ENCODE measurements around the gene NAALADL1. TPM values are rescaled to one million over a fixed set of nuclear protein-coding genes. Genes with fewer than 3 reads are reported as not detected.

Gene NAALADL1
- total RNA-seq, 1 experiment from 2014 or later: not detected

DNA sequence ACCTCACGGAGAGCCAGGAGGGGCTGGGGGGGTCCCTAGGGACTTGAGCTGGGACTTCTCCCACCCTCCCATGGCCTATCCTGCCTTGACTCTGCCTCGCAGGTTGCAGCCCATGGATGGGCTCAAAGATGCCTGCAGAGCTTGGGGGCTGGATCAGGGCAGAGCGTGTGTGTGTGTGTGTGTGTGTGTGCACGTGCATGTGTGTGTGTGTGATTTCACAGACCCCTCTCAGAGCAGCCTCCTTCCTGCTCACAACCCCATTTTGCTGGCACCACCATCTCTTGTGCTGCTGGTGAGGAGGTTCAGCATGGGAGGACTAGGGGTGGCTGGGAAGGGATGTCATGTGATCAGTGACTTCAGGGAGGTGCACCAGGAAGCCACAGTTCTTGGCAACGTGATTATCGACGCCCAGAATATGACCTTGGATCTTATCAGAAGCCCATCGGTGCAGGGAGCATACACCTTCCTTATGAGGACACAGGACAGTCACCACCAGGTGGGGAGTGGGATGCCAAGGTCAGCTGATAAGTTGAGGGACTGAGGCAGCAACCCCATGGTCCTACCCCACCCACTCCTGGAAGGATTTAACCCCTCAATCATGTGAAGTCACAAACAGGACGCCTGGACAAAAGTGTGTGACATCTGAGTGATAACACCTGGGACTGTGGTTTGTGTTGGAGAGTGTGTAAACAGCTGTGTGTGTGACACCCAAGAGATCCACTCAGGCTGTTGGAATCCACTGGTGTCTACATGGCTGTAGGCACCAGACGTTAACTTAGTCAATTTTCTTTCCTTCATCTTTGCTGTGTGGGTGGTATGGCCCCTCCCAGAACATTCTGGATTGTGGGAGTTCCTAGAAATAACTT lies 1.8 kb upstream of the NAALADL1 start:
- BruUV-seq (replicated peaks): no TSS peak
- POLR2A ChIA-PET: no interaction called here
- H3K9me3 ChIP-seq (ENCODE audit: control insufficient read depth in 1 of 2, insufficient read depth in 1 of 2, low read depth in 1 of 2, low read length in 2 of 2): no peaks in the 10 kb centered on the region
- no peak overlapping the region for H3K27ac ChIP-seq (ENCODE audit: low read depth, low read length)
- H3K4me2 ChIP-seq (ENCODE audit: low read length): no peak overlapping the region
- CTCF ChIA-PET: no interaction called here
- no peaks in the 10 kb centered on the region for H3K27me3 ChIP-seq (ENCODE audit: insufficient read depth, low read length)
- H4K20me1 ChIP-seq (ENCODE audit: insufficient read depth): no peaks in the 10 kb centered on the region
- H3K9ac ChIP-seq (ENCODE audit: low read length): no peak overlapping the region
- H3K9me2 ChIP-seq (ENCODE audit: insufficient read depth): no peaks in the 10 kb centered on the region
- no peaks in the 10 kb centered on the region for H3K36me3 ChIP-seq (ENCODE audit: control insufficient read depth in 1 of 2, insufficient read depth in 2 of 2, low read length in 2 of 2)
- no peaks in the 10 kb centered on the region for H3K79me2 ChIP-seq (ENCODE audit: insufficient read depth, low read length)
- ATAC-seq: no peak
- TF ChIP-seq, protein P1, sequence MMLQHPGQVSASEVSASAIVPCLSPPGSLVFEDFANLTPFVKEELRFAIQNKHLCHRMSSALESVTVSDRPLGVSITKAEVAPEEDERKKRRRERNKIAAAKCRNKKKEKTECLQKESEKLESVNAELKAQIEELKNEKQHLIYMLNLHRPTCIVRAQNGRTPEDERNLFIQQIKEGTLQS (IDR thresholded peaks at IDR 0.05): no peak
- TF ChIP-seq ZFX (IDR thresholded peaks at IDR 0.05): no peak
- TF ChIP-seq, protein P2, sequence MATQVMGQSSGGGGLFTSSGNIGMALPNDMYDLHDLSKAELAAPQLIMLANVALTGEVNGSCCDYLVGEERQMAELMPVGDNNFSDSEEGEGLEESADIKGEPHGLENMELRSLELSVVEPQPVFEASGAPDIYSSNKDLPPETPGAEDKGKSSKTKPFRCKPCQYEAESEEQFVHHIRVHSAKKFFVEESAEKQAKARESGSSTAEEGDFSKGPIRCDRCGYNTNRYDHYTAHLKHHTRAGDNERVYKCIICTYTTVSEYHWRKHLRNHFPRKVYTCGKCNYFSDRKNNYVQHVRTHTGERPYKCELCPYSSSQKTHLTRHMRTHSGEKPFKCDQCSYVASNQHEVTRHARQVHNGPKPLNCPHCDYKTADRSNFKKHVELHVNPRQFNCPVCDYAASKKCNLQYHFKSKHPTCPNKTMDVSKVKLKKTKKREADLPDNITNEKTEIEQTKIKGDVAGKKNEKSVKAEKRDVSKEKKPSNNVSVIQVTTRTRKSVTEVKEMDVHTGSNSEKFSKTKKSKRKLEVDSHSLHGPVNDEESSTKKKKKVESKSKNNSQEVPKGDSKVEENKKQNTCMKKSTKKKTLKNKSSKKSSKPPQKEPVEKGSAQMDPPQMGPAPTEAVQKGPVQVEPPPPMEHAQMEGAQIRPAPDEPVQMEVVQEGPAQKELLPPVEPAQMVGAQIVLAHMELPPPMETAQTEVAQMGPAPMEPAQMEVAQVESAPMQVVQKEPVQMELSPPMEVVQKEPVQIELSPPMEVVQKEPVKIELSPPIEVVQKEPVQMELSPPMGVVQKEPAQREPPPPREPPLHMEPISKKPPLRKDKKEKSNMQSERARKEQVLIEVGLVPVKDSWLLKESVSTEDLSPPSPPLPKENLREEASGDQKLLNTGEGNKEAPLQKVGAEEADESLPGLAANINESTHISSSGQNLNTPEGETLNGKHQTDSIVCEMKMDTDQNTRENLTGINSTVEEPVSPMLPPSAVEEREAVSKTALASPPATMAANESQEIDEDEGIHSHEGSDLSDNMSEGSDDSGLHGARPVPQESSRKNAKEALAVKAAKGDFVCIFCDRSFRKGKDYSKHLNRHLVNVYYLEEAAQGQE (IDR thresholded peaks at IDR 0.05; ENCODE audit: low read depth): no peak
- RAD21 ChIA-PET (ENCODE audit: low non-redundant PET in 1 of 2, low total read pairs in 2 of 2, uncharacterized antibody in 2 of 2, unreplicated experiment in 2 of 2): no interaction called here
- H2AFZ ChIP-seq (ENCODE audit: low read depth, low read length, poor library complexity, severe bottlenecking): no peak overlapping the region
- intact Hi-C loops (cut with micrococcal nuclease): no loop called here
- DNase-seq (ENCODE audit: low read depth, low spot score): no peak
- H3K4me3 ChIP-seq (replicated peaks in 1 of 2; ENCODE audit: low read depth in 1 of 2, low read length in 2 of 2): no peak overlapping the region
- no peaks in the 10 kb centered on the region for H3K4me1 ChIP-seq (ENCODE audit: control insufficient read depth in 1 of 2, insufficient read depth in 2 of 2, low read length in 2 of 2)

DNA sequence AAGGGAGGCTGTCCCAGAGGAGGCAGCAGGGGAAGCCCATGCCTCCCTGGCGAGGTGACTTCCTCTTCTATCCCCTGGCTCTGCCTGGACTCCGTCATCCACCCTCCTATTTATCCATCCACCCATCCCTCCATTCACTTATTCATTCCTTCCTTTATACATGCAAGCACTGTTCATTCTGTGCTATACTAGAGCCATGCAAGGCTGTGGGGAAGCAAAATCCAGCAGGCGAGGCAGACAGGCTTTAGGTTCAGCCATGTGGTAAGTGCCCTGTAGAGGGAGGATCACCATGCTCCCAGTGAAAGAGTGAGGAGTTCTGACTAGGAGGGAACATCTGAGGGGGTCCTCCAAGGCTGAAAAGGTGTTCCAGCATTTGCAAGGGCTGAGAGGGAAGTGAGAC lies 1.2 kb upstream of the NAALADL1 start:
- DNase-seq (ENCODE audit: low read depth, low spot score) (no peak), ATAC-seq (no peak)
- H3K4me1 ChIP-seq (ENCODE audit: control insufficient read depth in 1 of 2, insufficient read depth in 2 of 2, low read length in 2 of 2): no peaks in the 10 kb centered on the region
- H3K9me3 ChIP-seq (ENCODE audit: control insufficient read depth in 1 of 2, insufficient read depth in 1 of 2, low read depth in 1 of 2, low read length in 2 of 2): no peaks in the 10 kb centered on the region
- intact Hi-C loops (cut with micrococcal nuclease): no loop called here
- H4K20me1 ChIP-seq (ENCODE audit: insufficient read depth): no peaks in the 10 kb centered on the region
- H3K27me3 ChIP-seq (ENCODE audit: insufficient read depth, low read length): no peaks in the 10 kb centered on the region
- TF ChIP-seq POLR2AphosphoS5 (IDR thresholded peaks at IDR 0.05; ENCODE audit: low read depth, low read length) (no peak), ELF1 (IDR thresholded peaks at IDR 0.05; ENCODE audit: borderline replicate concordance, low read depth) (no peak), MAX (IDR thresholded peaks at IDR 0.05) (no peak), JUND (IDR thresholded peaks at IDR 0.05) (no peak)
- no peaks in the 10 kb centered on the region for H3K36me3 ChIP-seq (ENCODE audit: control insufficient read depth in 1 of 2, insufficient read depth in 2 of 2, low read length in 2 of 2)
- no TSS peak for BruUV-seq (replicated peaks)
- ChIA-PET POLR2A (no interaction called here), CTCF (no interaction called here), RAD21 (ENCODE audit: low non-redundant PET in 1 of 2, low total read pairs in 2 of 2, uncharacterized antibody in 2 of 2, unreplicated experiment in 2 of 2) (no interaction called here)
- H3K79me2 ChIP-seq (ENCODE audit: insufficient read depth, low read length): no peaks in the 10 kb centered on the region
- no peak overlapping the region for H2AFZ ChIP-seq (ENCODE audit: low read depth, low read length, poor library complexity, severe bottlenecking)
- no peak overlapping the region for H3K4me3 ChIP-seq (replicated peaks in 1 of 2; ENCODE audit: low read depth in 1 of 2, low read length in 2 of 2)
- no peak overlapping the region for H3K4me2 ChIP-seq (ENCODE audit: low read length)
- no peak overlapping the region for H3K9ac ChIP-seq (ENCODE audit: low read length)
- H3K9me2 ChIP-seq (ENCODE audit: insufficient read depth): no peaks in the 10 kb centered on the region
- no peak overlapping the region for H3K27ac ChIP-seq (ENCODE audit: low read depth, low read length)
